ENCODE results near the gene CD2. TPM values are rescaled to one million over a fixed set of nuclear protein-coding genes. Genes with fewer than 3 reads are reported as not detected.

The CD2 gene
- total and polyA plus RNA-seq, 2 of the 8 experiments (the other 6 are each of a cell fraction or from before 2014, with no cell fraction given) = not detected

DNA sequence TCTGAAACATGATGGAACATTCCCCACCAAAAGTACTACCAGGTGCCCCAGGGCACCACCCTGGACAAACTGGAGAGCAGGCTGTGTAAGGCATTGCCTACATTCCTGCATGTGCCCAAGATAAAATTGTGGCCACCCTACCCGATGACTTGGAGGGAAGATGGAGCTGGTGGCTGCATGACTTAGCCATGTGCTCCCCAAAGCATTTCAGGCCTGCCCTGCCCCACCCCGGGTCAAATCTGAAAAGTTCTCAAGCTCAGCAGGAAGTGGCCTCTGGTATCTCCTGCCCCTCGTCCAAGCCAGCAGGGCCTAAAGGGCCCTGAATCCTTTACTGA, 8.5 kb downstream of the CD2 start:
- ChIA-PET POLR2A (ENCODE audit: partially characterized antibody) (no interaction called here), CTCF (ENCODE audit: partially characterized antibody) (interaction anchor here (1.0 to 4.8 kb wide), 16 partner anchors 8 to 294 kb away, joined by 3 to 47 read pairs (median 14); partner anchors contain the start of gene CD2)
- Histone ChIP-seq H2BK12ac (ENCODE audit: low read depth, low read length) (no peak overlapping the region), H2BK20ac (ENCODE audit: low read length) (no peak overlapping the region), H3K4me2 (ENCODE audit: insufficient read depth in 1 of 2, low read depth in 2 of 2, low read length in 2 of 2) (no peak overlapping the region), H3K36me3 (ENCODE audit: control insufficient read depth in 2 of 4, insufficient read depth in 4 of 4, low read length in 3 of 4) (no peaks in the 10 kb centered on the region), H3K14ac (ENCODE audit: insufficient read length) (no peak overlapping the region), H3K9ac (replicated peaks in 1 of 4; ENCODE audit: extremely low read depth in 1 of 4, low read depth in 3 of 4, low read length in 3 of 4) (no peak overlapping the region; a peak in 1 of 7 replicates), H2AFZ (ENCODE audit: low read length) (0 out of 2 replicates have a peak overlapping the region, but pooled peaks have one; percentile 48), H4K20me1 (replicated peaks in 1 of 2; ENCODE audit: control insufficient read depth in 1 of 2, insufficient read depth in 2 of 2, low read length in 2 of 2) (no peaks in the 10 kb centered on the region), H3K23ac (ENCODE audit: insufficient read length) (no peak overlapping the region), H2BK5ac (ENCODE audit: low read depth, low read length) (no peak overlapping the region), H3K4me1 (replicated peaks in 1 of 4; ENCODE audit: control insufficient read depth in 3 of 4, insufficient read depth in 4 of 4, low read length in 3 of 4) (no peaks in the 10 kb centered on the region), H4K91ac (replicated peaks; ENCODE audit: insufficient read length, low read length) (no peak overlapping the region), H3K23me2 (ENCODE audit: low read depth, low read length) (no peaks in the 10 kb centered on the region), H4K8ac (ENCODE audit: extremely low read depth, insufficient read depth, low read length) (no peak overlapping the region), H2BK120ac (replicated peaks; ENCODE audit: low read depth, low read length) (no peak overlapping the region), H4K5ac (ENCODE audit: insufficient read length, low read depth, low read length) (no peak overlapping the region), H3K4me3 (ENCODE audit: extremely low read depth in 1 of 4, insufficient read depth in 2 of 4, low read depth in 3 of 4, low read length in 4 of 4) (no peak overlapping the region), H3K27me3 (replicated peaks in 1 of 4; ENCODE audit: control insufficient read depth in 3 of 4, extremely low read depth in 1 of 4, insufficient read depth in 3 of 4, low read length in 3 of 4) (no peaks in the 10 kb centered on the region), H3K27ac (ENCODE audit: low read depth, low read length) (no peak overlapping the region), H2BK15ac (ENCODE audit: low read length) (no peak overlapping the region), H3K18ac (ENCODE audit: extremely low read depth, low read length) (no peak overlapping the region), H3K56ac (replicated peaks; ENCODE audit: insufficient read length, low read depth, low read length) (no peak overlapping the region), H3K4ac (replicated peaks; ENCODE audit: insufficient read length, low read depth, low read length) (no peak overlapping the region), H3K79me2 (ENCODE audit: control insufficient read depth in 1 of 2, insufficient read depth in 2 of 2, low read length in 2 of 2) (no peaks in the 10 kb centered on the region), H3K79me1 (ENCODE audit: low read depth, low read length) (no peaks in the 10 kb centered on the region), H3K9me3 (ENCODE audit: insufficient read depth in 2 of 2, low read depth in 1 of 2, low read length in 1 of 2) (no peaks in the 10 kb centered on the region), H2AK5ac (ENCODE audit: low read depth, low read length) (no peak overlapping the region)
- no peak for FAIRE-seq
- WGBS, 2 experiments (ENCODE audit: extremely low coverage in 1 of 2, insufficient coverage in 1 of 2, insufficient read length in 1 of 2, insufficient replicate concordance in 2 of 2, low coverage in 1 of 2, low lambda C conversion rate in 2 of 2, missing lambda C conversion rate in 1 of 2) = 81% methylated on average over 3 of the region's 3 CpGs; no CpG with 5 or more reads in 1 of the 2 experiments
- DNase-seq (ENCODE audit: low read depth in 1 of 2, low spot score in 2 of 2) = peak in 1 of 2 experiments; percentile 20
- TF ChIP-seq KDM5A (IDR thresholded peaks at IDR 0.05; ENCODE audit: low read length) (no peak), SAP30 (IDR thresholded peaks at IDR 0.05; ENCODE audit: insufficient read depth, insufficient replicate concordance, low read length) (no peak), EP300 (IDR thresholded peaks at IDR 0.05; ENCODE audit: borderline replicate concordance in 1 of 2, low read depth in 2 of 2, low read length in 2 of 2) (no peak), KDM4A (IDR thresholded peaks at IDR 0.05; ENCODE audit: low read depth, low read length, severe bottlenecking) (no peak)

Measured in H1 (cell line).